Measurements from ENCODE around the gene HEBP2. TPM values are rescaled to one million over a fixed set of nuclear protein-coding genes. Genes with fewer than 3 reads are reported as not detected.

HEBP2 gene
- total RNA-seq, 1 donor from 2014 or later, result 63.9 TPM

DNA sequence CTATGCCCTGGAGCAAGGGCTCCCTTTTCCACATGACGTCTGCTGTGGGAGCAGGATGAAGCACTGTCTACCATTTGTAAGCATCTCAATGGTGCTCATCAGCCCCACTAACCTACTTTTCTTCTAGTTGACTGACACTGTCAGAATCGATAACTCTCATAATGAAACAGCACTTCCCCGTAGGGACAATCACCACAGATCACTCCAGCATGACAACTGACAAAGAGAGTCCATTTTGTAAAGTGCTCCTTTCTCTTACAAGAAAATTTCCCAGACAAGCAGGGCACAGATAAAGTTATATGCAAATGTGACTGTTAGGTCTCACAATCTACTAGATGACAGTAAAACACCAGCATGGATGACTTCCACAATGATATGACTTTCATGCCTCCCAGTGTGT, 46.4 kb downstream of the HEBP2 start:
- no peak for DNase-seq (ENCODE audit: extremely low read depth, low read depth, low spot score)

- DNase-seq (ENCODE audit: extremely low read depth, low read depth, low spot score), result no peak
Measured at GRCh38 chr6:138451043-138451442, 47.0 kb downstream of the HEBP2 start.

DNA sequence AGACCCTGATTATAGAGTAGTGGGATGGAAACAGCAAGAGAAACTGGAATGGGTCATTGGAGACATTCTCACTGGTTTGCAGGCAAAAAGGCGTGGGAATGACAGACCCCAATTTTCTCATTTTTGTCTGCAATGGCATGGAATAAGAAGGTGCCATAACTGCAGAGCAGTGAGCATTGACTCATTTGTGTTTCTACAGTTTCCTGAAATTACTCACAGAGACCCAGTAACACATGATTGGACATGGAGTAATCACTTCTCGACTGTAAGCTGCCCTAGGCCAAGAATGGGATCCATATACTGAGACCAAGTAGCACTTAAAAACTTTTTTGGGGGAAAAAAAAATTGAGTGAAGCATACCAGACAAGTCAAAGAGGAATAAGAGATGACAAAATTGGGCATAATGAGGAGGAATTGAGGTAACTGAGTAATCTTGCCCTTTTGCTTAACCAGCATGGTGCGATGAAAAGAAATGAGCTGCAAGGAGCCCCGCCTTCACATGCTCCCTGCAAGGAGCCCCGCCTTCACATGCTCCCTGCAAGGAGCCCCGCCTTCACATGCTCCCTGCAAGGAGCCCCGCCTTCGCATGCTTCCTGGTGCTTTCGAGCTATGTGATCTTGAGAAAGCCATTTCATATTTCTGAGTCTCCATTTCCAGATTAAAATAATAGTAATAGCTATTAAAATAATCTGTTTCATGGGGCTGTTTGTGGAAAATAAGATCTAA, 51.1 kb downstream of the HEBP2 start:
- DNase-seq (ENCODE audit: extremely low read depth, low read depth, low spot score), result no peak

DNA sequence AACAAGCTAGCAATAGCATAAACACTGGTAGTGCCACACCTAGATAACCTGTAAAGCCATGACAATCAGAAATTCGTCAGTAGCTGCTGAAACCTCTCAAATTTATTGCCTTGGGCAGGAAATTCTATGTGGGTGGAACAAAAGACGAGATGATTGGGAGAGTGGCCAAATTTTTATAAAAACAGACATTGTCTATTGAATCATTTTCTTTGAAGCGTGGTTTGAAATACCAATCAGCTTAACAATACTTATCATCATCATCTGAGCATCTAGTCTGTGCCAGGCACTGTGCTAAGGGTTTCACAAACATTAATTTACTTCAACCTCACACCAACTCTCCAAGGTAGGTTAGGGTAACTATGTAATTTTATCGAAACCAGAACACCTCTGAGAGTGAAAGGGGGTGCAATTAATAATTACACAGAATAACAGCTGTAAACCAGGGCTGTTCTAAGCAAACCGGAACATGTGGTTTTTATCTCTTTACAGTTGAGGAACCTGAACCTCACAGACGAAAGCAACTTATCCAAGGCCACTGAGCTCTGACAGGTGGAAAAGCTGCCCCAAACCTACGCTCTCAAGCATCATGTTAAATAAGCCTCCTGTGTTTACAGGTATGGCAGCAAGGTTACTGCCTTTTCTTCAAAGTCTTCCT, 51.9 kb downstream of the HEBP2 start:
- DNase-seq (ENCODE audit: extremely low read depth, low read depth, low spot score), result no peak

- DNase-seq (ENCODE audit: extremely low read depth, low read depth, low spot score), result no peak
Measured at GRCh38 chr6:138456401-138456790, 52.4 kb downstream of the HEBP2 start.

- DNase-seq (ENCODE audit: extremely low read depth, low read depth, low spot score), result no peak
Measured at GRCh38 chr6:138461647-138462046, 57.6 kb downstream of the HEBP2 start.

DNA sequence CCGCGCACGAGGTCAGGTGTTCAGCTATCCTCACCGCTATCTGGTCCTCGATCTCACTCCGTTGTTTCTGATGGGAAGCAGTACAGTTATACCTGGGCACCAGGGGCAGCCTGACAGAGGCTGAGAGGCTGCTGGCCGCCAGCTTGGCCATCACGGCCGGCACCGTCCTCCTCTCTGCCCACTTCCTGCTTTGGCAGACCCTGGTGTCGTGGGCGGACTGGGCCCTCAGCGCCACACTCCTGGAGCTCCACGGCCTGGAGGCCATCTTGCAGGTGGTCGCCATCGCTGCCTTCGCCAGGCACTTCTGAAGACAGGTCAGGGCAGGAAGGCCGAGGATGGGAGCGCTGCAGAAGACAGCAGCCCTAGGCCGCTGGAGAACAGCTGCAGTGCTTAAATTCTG, 60.1 kb downstream of the HEBP2 start:
- DNase-seq (ENCODE audit: extremely low read depth, low read depth, low spot score), result no peak

GRCh38 chr6:138465007-138465645, 61.1 kb downstream of the HEBP2 start:
- peak; percentile 54 for DNase-seq (ENCODE audit: extremely low read depth, low read depth, low spot score)

DNA sequence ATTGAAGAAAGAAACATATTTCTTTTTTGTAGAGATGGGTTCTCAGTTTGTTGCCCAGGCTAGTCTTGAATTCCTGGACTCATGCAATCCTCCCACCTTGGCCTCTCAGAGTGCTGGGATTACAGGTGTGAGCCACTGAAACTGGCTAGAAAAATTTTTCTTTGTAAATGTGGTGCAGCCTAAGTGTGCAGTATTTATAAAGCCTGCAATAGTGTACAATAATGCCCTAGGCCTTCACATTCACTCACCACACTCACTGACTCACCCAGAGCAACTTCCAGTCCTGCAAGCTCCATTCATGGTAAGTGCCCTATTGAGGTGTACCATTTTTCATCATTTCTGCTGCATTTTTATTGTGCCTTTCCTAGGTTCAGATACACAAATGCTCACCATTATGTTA, 63.9 kb downstream of the HEBP2 start:
- DNase-seq (ENCODE audit: extremely low read depth, low read depth, low spot score), result no peak

- no peak for DNase-seq (ENCODE audit: extremely low read depth, low read depth, low spot score)
Measured at GRCh38 chr6:138468320-138469015, 64.4 kb downstream of the HEBP2 start.

Other genes starting within 250 kb of the HEBP2 start
- 4.5 and 5.1 TPM in 2 replicates for gene ARFGEF3, start 242.3 kb upstream of the HEBP2 start, total RNA-seq
- gene PBOV1, start 185.7 kb upstream of the HEBP2 start, total RNA-seq, result not detected in 2 replicates
- not detected in 2 replicates for gene SMIM28, start 26.3 kb upstream of the HEBP2 start, total RNA-seq
- 64.3 and 78.2 TPM in 2 replicates for gene NHSL1, start 95.3 kb downstream of the HEBP2 start, total RNA-seq

Data from glomerular endothelial cell (primary cell).